ENCODE results near the gene MARCO.
"Not testable (repeated sequence)": the region's sequence is repeated elsewhere in the genome, so short reads cannot be mapped to it uniquely, and the experiment has no call there.

The MARCO gene

GRCh38 chr2:118929059-118929458 is 12.9 kb upstream of the MARCO start:
- DNase-seq (ENCODE audit: low read depth), result no peak

GRCh38 chr2:118932949-118933348 is 9.0 kb upstream of the MARCO start:
- DNase-seq (ENCODE audit: low read depth), result no peak

GRCh38 chr2:118936306-118936705 is 5.7 kb upstream of the MARCO start:
- no peak for DNase-seq (ENCODE audit: low read depth)

- DNase-seq (ENCODE audit: low read depth), result no peak
Observed at GRCh38 chr2:118936936-118937335, 5.1 kb upstream of the MARCO start.

- no peak for DNase-seq (ENCODE audit: low read depth)
Observed at GRCh38 chr2:118937817-118938216, 4.2 kb upstream of the MARCO start.

- DNase-seq (ENCODE audit: low read depth), result no peak
Observed at GRCh38 chr2:118939994-118940393, 2.0 kb upstream of the MARCO start.

GRCh38 chr2:118940486-118941120 is 1.4 kb upstream of the MARCO start:
- no peak for DNase-seq (ENCODE audit: low read depth)

- no peak for DNase-seq (ENCODE audit: low read depth)
Observed at GRCh38 chr2:118943286-118943685, 1.3 kb downstream of the MARCO start.

- DNase-seq (ENCODE audit: low read depth), result no peak
Observed at GRCh38 chr2:118945881-118946280, 3.9 kb downstream of the MARCO start.

GRCh38 chr2:118948266-118948665 is 6.3 kb downstream of the MARCO start:
- not testable (repeated sequence) for DNase-seq (ENCODE audit: low read depth)

- no peak for DNase-seq (ENCODE audit: low read depth)
Observed at GRCh38 chr2:118954297-118955060, 12.5 kb downstream of the MARCO start.

- DNase-seq (ENCODE audit: low read depth), result no peak
Observed at GRCh38 chr2:118965737-118966136, 23.7 kb downstream of the MARCO start.

GRCh38 chr2:118967124-118967880 is 25.3 kb downstream of the MARCO start:
- DNase-seq (ENCODE audit: low read depth), result no peak

GRCh38 chr2:118968042-118968441 is 26.0 kb downstream of the MARCO start:
- no peak for DNase-seq (ENCODE audit: low read depth)

GRCh38 chr2:118968961-118969733 is 27.2 kb downstream of the MARCO start:
- DNase-seq (ENCODE audit: low read depth), result no peak

GRCh38 chr2:118969734-118970395 is 27.9 kb downstream of the MARCO start:
- DNase-seq (ENCODE audit: low read depth), result no peak

- DNase-seq (ENCODE audit: low read depth), result no peak
Observed at GRCh38 chr2:118970396-118971135, 28.6 kb downstream of the MARCO start.

- DNase-seq (ENCODE audit: low read depth), result no peak
Observed at GRCh38 chr2:118971245-118972122, 29.5 kb downstream of the MARCO start.

- DNase-seq (ENCODE audit: low read depth), result no peak
Observed at GRCh38 chr2:118973542-118973951, 31.6 kb downstream of the MARCO start.

Measured in activated T-helper 1 cell treated with Interleukin-2 at 50 U/mL for 16 hours (primary cell).